MV-4-11 (cell line): ENCODE results near the gene PCSK6.
A peak's percentile ranks its signal among the peaks of the same experiment; 100 is the strongest.
"Not testable (repeated sequence)": the region's sequence is repeated elsewhere in the genome, so short reads cannot be mapped to it uniquely, and the experiment has no call there.

ENCODE experiments used
- DNase-seq: peaks from one replicate; lab custom pipeline; 2025; lab: John Stamatoyannopoulos, UW

The PCSK6 gene

GRCh38 chr15:101308604-101309435 is 180.7 kb downstream of the PCSK6 start:
- DNase-seq = no peak

- no peak for DNase-seq
These were observed 181.5 kb downstream of the PCSK6 start for GRCh38 chr15:101307897-101308603.

GRCh38 chr15:101307048-101307896 is 182.2 kb downstream of the PCSK6 start:
- no peak for DNase-seq

- no peak for DNase-seq
These were observed 183.0 kb downstream of the PCSK6 start for GRCh38 chr15:101306341-101307047.

- no peak for DNase-seq
These were observed 183.7 kb downstream of the PCSK6 start for GRCh38 chr15:101305820-101306255.

GRCh38 chr15:101303408-101303807 is 186.1 kb downstream of the PCSK6 start:
- no peak for DNase-seq

- no peak for DNase-seq
These were observed 192.8 kb downstream of the PCSK6 start for GRCh38 chr15:101296418-101297405.

- peak; percentile 5 for DNase-seq
These were observed 193.8 kb downstream of the PCSK6 start for GRCh38 chr15:101295607-101296161.

GRCh38 chr15:101294731-101295606 is 194.5 kb downstream of the PCSK6 start, which contains the start of gene SNRPA1:
SNRPA1 (minus strand) TSS chr15:101295248; CDS start chr15:101295178, 70 bp downstream.
- DNase-seq = peak; percentile 92

- DNase-seq = no peak
These were observed 196.4 kb downstream of the PCSK6 start for GRCh38 chr15:101293122-101293521.

GRCh38 chr15:101288905-101289513 is 200.5 kb downstream of the PCSK6 start:
- peak; percentile 53 for DNase-seq

GRCh38 chr15:101287342-101287741 is 202.2 kb downstream of the PCSK6 start:
- DNase-seq = not testable (repeated sequence)

GRCh38 chr15:101286471-101287114 is 202.9 kb downstream of the PCSK6 start:
- no peak for DNase-seq

- no peak for DNase-seq
These were observed 205.6 kb downstream of the PCSK6 start for GRCh38 chr15:101283931-101284330.

- DNase-seq = no peak
These were observed 209.5 kb downstream of the PCSK6 start for GRCh38 chr15:101280007-101280406.

GRCh38 chr15:101277943-101278564 is 211.5 kb downstream of the PCSK6 start:
- no peak for DNase-seq

- DNase-seq = peak; percentile 79
These were observed 212.3 kb downstream of the PCSK6 start, which contains the start of gene SELENOS for GRCh38 chr15:101277038-101277822. SELENOS (minus strand) TSS chr15:101277485; CDS start chr15:101277417, 68 bp downstream.
